ACHN (cell line): ENCODE results near the gene DNAI2.
"Not testable (repeated sequence)": the region's sequence is repeated elsewhere in the genome, so short reads cannot be mapped to it uniquely, and the experiment has no call there.

Source experiments
- DNase-seq: peaks from one replicate; pipeline ENCODE4 v3.0.0-alpha.2; 2015
- in situ Hi-C: cut with HindIII; loops from 2 replicates; pipeline ENCODE4 v1.10.0; 2017; ENCODE audit warnings: low sequenced_read_pairs, low pct_ligation_motif_present, low pct_unique_long_range_greater_than_20kb

DNAI2 gene

GRCh38 chr17:74268558-74268957 is 5.5 kb upstream of the DNAI2 start:
- in situ Hi-C loops: no loop called here
- DNase-seq: no peak

GRCh38 chr17:74270333-74270732 is 3.7 kb upstream of the DNAI2 start:
- in situ Hi-C loops: no loop called here
- DNase-seq: no peak

GRCh38 chr17:74271281-74271680 is 2.8 kb upstream of the DNAI2 start:
- in situ Hi-C loops: no loop called here

GRCh38 chr17:74271901-74272561 is 2.0 kb upstream of the DNAI2 start:
- in situ Hi-C loops: no loop called here

More at GRCh38 chr17:74271281-74271680, 2.8 kb upstream of the DNAI2 start:
- DNase-seq: no peak

GRCh38 chr17:74272731-74273201 is 1.3 kb upstream of the DNAI2 start:
- DNase-seq: no peak
- in situ Hi-C loops: no loop called here

More at GRCh38 chr17:74271901-74272561, 2.0 kb upstream of the DNAI2 start:
- DNase-seq: no peak

- DNase-seq: no peak
- in situ Hi-C loops: no loop called here
Measured at GRCh38 chr17:74274709-74275340, 791 bp downstream of the DNAI2 start.

- in situ Hi-C loops: no loop called here
- no peak for DNase-seq
Measured at GRCh38 chr17:74276051-74276476, 2.0 kb downstream of the DNAI2 start.

- in situ Hi-C loops: no loop called here
- no peak for DNase-seq
Measured at GRCh38 chr17:74276541-74277009, 2.5 kb downstream of the DNAI2 start.

- in situ Hi-C loops: no loop called here
Measured at GRCh38 chr17:74277935-74278334, 3.9 kb downstream of the DNAI2 start.

GRCh38 chr17:74279617-74280016 is 5.6 kb downstream of the DNAI2 start:
- in situ Hi-C loops: not testable (repeated sequence)

More at GRCh38 chr17:74277935-74278334, 3.9 kb downstream of the DNAI2 start:
- DNase-seq: no peak

GRCh38 chr17:74280093-74280513 is 6.1 kb downstream of the DNAI2 start:
- in situ Hi-C loops: no loop called here
- no peak for DNase-seq

More at GRCh38 chr17:74279617-74280016, 5.6 kb downstream of the DNAI2 start:
- not testable (repeated sequence) for DNase-seq

GRCh38 chr17:74281799-74282198 is 7.8 kb downstream of the DNAI2 start:
- DNase-seq: no peak
- in situ Hi-C loops: no loop called here

- in situ Hi-C loops, DNase-seq: not testable (repeated sequence)
Measured at GRCh38 chr17:74282274-74282586, 8.2 kb downstream of the DNAI2 start.

- in situ Hi-C loops: no loop called here
- no peak for DNase-seq
Measured at GRCh38 chr17:74282587-74283370, 8.7 kb downstream of the DNAI2 start.

- no peak for DNase-seq
- in situ Hi-C loops: no loop called here
Measured at GRCh38 chr17:74283371-74283673, 9.3 kb downstream of the DNAI2 start.

- in situ Hi-C loops: no loop called here
- no peak for DNase-seq
Measured at GRCh38 chr17:74287031-74287602, 13.1 kb downstream of the DNAI2 start.

- DNase-seq: no peak
- in situ Hi-C loops: no loop called here
Measured at GRCh38 chr17:74288785-74289184, 14.8 kb downstream of the DNAI2 start.

GRCh38 chr17:74289688-74290087 is 15.7 kb downstream of the DNAI2 start:
- DNase-seq: no peak
- in situ Hi-C loops: no loop called here

GRCh38 chr17:74290340-74290739 is 16.3 kb downstream of the DNAI2 start:
- DNase-seq: no peak

More at GRCh38 chr17:74290340-74290739, 16.3 kb downstream of the DNAI2 start:
- in situ Hi-C loops: no loop called here
